ENCODE measurements around the gene CAPN1.

CAPN1 gene

DNA sequence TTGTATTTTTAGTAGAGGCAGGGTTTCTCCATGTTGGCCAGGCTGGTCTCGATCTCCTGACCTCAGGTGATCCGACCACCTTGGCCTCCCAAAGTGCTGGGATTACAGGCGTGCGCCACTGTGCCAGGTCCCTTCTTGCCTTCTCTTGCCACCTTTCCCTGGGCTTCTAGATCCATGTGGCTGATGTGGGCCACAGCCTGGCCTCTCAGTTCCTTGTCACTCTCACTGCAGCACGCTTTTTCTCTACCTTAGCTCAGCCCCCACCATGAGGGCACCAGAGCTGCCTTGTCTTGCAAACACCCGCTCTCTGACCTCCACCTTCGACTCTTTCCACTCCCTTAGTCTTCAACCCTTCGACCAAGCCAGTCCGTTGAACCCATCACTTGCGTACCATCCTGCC, 7.5 kb downstream of the CAPN1 start:
- in situ Hi-C loops (cut with MboI; ENCODE audit: low sequenced_read_pairs): no loop called here

DNA sequence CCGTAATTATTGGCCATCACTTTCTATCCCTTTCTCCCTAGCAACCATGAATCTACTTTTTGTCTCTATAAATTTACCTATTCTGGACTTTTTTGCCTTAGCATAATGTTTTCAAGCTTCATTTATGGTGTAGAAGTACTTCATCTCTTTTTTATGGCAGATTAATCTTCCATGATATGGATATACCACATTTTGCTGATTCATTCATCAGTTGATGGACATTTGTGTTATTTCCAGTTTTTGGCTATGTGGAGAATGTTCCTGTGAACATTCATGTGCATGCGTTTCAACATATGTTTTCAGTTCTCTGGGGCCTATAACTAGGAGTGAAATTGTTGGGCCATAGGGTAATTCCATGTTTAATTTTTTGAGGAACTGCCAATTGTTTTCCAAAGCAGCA, 12.8 kb downstream of the CAPN1 start:
- in situ Hi-C loops (cut with MboI; ENCODE audit: low sequenced_read_pairs): no loop called here

DNA sequence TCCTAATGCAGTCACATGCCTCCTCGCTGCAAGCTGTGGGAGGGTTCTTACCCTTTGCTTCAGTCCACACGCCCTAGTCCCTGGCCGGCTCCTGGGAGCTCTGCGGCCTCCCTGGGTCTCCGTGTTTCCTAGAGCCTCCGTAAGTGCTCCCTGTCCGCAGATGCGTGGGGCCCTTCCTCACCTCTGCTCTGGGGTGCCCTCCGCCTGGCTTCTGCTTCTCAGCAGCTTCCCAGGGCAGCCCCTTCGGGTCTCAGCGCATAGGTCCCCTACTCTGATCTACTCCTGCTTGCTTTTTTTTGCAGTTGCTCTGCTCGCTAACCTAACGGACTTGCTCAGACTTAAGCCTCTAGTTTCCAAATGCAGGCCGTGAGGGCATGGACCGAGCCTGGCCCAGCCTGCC, 22.4 kb downstream of the CAPN1 start:
- in situ Hi-C loops (cut with MboI; ENCODE audit: low sequenced_read_pairs): loop anchor here (10.0 kb wide), 1 partner anchor 51 kb away; no protein-coding TSS in a partner anchor

DNA sequence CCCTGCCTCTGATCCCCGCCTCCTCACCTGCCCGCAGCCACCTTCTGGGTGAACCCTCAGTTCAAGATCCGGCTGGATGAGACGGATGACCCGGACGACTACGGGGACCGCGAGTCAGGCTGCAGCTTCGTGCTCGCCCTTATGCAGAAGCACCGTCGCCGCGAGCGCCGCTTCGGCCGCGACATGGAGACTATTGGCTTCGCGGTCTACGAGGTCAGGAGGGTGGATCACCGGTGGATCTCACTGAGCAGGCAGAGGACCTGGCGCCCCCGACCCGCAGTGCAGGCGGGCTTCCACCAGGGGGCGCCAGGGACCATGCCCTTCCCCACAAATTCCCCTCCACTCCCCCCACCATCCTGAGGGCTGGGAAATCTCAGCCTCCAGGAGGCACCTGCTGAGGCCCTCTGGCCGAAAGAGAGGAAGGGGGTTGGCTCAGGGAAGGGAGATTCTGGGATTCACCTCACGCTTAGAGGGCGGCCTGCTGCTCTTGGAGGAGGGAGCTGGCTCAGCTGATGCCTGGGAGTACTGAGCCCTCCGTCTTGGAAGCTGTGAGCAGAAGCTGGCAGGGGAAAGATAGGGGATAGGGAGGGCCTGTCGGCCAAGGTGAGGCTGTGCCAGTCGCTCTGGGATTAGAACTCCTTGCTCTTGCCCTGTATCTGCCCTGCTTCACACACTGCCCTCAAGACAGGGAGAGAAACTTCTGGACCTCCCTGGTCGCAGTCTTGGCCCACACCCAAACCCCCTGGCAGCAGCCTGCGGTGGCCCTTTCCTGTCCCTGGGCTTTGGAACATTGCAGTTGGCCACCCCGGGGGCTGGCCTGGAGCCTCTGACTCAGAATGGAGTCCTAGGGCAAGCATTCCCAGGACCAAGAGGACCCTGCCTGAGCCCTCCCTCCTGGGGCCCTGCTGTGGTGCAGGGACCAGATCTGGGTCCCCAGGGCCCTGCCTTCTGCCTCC, 23.2 kb downstream of the CAPN1 start:
- in situ Hi-C loops (cut with MboI; ENCODE audit: low sequenced_read_pairs): loop anchor here (10.0 kb wide), 1 partner anchor 50 kb away; no protein-coding TSS in a partner anchor

- in situ Hi-C loops (cut with MboI; ENCODE audit: low sequenced_read_pairs): loop anchor here (10.0 kb wide), 1 partner anchor 49 kb away; no protein-coding TSS in a partner anchor
Measured at GRCh38 chr11:65205602-65205967, 23.9 kb downstream of the CAPN1 start.

DNA sequence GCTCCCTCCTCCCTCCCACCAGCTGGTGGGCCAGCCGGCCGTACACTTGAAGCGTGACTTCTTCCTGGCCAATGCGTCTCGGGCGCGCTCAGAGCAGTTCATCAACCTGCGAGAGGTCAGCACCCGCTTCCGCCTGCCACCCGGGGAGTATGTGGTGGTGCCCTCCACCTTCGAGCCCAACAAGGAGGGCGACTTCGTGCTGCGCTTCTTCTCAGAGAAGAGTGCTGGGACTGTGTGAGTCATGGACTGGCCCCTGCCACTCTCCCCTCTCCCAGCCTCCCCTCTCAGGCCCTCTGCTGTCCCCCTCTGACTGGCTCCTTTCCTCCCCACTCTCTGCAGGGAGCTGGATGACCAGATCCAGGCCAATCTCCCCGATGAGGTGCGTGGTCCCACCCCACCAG, 24.7 kb downstream of the CAPN1 start:
- in situ Hi-C loops (cut with MboI; ENCODE audit: low sequenced_read_pairs): loop anchor here (10.0 kb wide), 1 partner anchor 48 kb away; no protein-coding TSS in a partner anchor

- in situ Hi-C loops (cut with MboI; ENCODE audit: low sequenced_read_pairs): loop anchor here (10.0 kb wide), 1 partner anchor 48 kb away; no protein-coding TSS in a partner anchor
Measured at GRCh38 chr11:65206901-65207300, 25.2 kb downstream of the CAPN1 start.

GRCh38 chr11:65207918-65208784, 26.4 kb downstream of the CAPN1 start:
- in situ Hi-C loops (cut with MboI; ENCODE audit: low sequenced_read_pairs): loop anchor here (10.0 kb wide), 1 partner anchor 47 kb away; no protein-coding TSS in a partner anchor

GRCh38 chr11:65208785-65209710, 27.3 kb downstream of the CAPN1 start:
- in situ Hi-C loops (cut with MboI; ENCODE audit: low sequenced_read_pairs): loop anchor here (10.0 kb wide), 1 partner anchor 46 kb away; no protein-coding TSS in a partner anchor

DNA sequence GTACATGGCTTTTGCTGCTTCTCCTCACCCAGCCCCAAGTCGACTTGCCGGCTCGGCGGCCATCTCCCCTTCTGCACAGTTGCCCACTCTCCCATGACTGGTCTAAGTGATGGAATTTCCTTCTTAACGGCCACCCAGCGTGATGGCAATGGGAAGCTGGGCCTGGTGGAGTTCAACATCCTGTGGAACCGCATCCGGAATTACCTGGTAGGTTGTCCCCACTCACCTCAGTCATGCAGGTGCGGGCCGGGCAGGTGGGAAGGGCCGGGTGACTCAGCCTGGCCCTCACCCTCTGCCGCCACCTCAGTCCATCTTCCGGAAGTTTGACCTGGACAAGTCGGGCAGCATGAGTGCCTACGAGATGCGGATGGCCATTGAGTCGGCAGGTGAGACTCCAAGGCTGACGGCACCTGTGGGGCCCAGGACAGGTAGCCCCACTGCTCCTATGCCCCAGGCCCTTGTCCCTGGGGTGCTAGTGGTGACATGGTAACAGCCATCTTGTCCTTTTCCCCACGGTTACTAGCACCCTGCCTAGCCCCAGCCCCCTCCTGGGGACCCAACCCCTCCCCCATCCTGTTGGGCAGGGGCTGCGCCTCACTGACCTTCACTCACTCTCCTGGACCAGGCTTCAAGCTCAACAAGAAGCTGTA, 28.1 kb downstream of the CAPN1 start:
- in situ Hi-C loops (cut with MboI; ENCODE audit: low sequenced_read_pairs): loop anchor here (10.0 kb wide), 1 partner anchor 45 kb away; no protein-coding TSS in a partner anchor

DNA sequence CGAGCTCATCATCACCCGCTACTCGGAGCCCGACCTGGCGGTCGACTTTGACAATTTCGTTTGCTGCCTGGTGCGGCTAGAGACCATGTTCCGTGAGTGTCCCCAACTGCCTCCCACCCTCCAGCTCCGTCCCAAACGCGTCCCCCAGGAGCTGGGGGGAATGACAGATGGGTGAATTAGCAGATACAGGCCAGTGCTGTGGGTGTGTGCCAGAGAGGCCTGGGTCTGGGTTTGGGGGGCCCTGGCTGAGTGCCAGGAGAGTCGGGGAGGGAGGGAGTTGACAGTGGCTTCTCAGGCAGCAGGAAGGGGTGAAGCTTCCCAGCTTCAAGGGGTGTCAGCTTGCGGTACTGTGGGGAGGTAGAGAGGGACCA, 28.6 kb downstream of the CAPN1 start:
- in situ Hi-C loops (cut with MboI; ENCODE audit: low sequenced_read_pairs): no loop called here

- in situ Hi-C loops (cut with MboI; ENCODE audit: low sequenced_read_pairs): no loop called here
Measured at GRCh38 chr11:65210748-65211147, 29.0 kb downstream of the CAPN1 start.

DNA sequence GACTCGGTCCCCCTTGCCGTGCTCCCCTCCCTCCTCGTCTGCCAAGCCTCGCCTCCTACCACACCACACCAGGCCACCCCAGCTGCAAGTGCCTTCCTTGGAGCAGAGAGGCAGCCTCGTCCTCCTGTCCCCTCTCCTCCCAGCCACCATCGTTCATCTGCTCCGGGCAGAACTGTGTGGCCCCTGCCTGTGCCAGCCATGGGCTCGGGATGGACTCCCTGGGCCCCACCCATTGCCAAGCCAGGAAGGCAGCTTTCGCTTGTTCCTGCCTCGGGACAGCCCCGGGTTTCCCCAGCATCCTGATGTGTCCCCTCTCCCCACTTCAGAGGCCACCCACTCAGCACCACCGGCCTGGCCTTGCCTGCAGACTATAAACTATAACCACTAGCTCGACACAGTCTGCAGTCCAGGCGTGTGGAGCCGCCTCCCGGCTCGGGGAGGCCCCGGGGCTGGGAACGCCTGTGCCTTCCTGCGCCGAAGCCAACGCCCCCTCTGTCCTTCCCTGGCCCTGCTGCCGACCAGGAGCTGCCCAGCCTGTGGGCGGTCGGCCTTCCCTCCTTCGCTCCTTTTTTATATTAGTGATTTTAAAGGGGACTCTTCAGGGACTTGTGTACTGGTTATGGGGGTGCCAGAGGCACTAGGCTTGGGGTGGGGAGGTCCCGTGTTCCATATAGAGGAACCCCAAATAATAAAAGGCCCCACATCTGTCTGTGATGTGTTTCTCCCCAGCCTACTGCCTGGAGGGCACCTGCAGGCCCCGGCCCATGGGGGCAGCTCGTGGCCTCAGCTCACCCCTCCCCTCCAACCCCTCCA, 29.8 kb downstream of the CAPN1 start:
- in situ Hi-C loops (cut with MboI; ENCODE audit: low sequenced_read_pairs): no loop called here

GRCh38 chr11:65212226-65212801, 30.6 kb downstream of the CAPN1 start:
- in situ Hi-C loops (cut with MboI; ENCODE audit: low sequenced_read_pairs): no loop called here

DNA sequence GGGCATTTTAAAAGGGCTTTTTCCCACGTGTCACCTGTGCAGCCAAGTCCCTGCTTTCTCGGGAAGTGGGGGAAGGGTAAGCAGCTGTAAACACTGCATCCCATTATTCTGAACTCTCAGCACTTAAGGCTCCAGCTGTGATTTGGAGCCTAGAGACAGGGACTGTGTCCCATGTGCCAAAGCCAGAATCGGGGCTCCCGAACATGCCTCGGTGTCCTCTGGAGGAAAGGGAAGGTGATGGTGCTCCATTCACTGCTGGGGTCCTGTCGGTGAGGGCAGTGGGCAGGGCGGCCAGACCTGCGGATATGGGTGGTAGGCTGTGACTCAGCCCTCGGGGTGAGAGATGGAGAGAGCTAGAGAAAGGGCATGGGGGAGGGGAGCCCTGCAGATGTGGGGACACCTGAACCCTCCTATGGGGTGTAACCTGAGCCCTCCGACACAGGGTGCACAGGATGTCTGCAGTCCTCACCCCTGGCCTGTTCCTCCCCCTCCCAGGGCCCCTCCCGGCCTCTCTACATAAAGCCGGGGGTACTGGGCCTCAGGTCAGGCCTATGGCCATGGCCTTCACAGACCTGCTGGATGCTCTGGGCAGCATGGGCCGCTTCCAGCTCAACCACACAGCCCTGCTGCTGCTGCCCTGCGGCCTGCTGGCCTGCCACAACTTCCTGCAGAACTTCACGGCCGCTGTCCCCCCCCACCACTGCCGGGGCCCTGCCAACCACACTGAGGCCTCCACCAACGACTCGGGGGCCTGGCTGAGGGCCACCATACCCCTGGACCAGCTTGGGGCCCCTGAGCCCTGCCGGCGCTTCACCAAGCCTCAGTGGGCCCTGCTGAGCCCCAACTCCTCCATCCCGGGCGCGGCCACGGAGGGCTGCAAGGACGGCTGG, 31.8 kb downstream of the CAPN1 start:
- in situ Hi-C loops (cut with MboI; ENCODE audit: low sequenced_read_pairs): no loop called here

GRCh38 chr11:65214212-65214845, 32.6 kb downstream of the CAPN1 start:
- in situ Hi-C loops (cut with MboI; ENCODE audit: low sequenced_read_pairs): no loop called here
